ENCODE data around the gene PID1. TPM values are rescaled to one million over a fixed set of nuclear protein-coding genes. Genes with fewer than 3 reads are reported as not detected.

Gene PID1
- total RNA-seq, 1 experiment from 2014 or later = 2.6 TPM

GRCh38 chr2:229193281-229193680, 77.8 kb downstream of the PID1 start:
- DNase-seq (ENCODE audit: low spot score) = no peak
- Mint-ChIP-seq H3K27ac (no peak overlapping the region), H3K4me1 (no peaks in the 10 kb centered on the region), H3K27me3 (ENCODE audit: low read depth) (no peaks in the 10 kb centered on the region), H3K9me3 (peaks cover under 1% of the 10 kb centered on the region; the same call in 1 of the 2 replicates), H3K4me3 (no peak overlapping the region), H3K36me3 (no peaks in the 10 kb centered on the region)
- ChIA-PET POLR2A (no interaction called here), CTCF (no interaction called here)
- no peak for ATAC-seq
- TF ChIP-seq STAT6 (CRISPR knock-in tag; conservative IDR thresholded peaks at IDR 0.05; ENCODE audit: low read depth) (no peak), ZBTB21 (CRISPR knock-in tag; IDR thresholded peaks at IDR 0.05; ENCODE audit: borderline replicate concordance) (no peak), KAT7 (CRISPR knock-in tag; IDR thresholded peaks at IDR 0.05; ENCODE audit: borderline replicate concordance) (no peak), TEAD1 (CRISPR knock-in tag; IDR thresholded peaks at IDR 0.05) (no peak), JUN (CRISPR knock-in tag; IDR thresholded peaks at IDR 0.05) (no peak), SMAD4 (CRISPR knock-in tag; IDR thresholded peaks at IDR 0.05) (no peak), ZNF532 (CRISPR knock-in tag; IDR thresholded peaks at IDR 0.05; ENCODE audit: borderline replicate concordance) (no peak), AR (CRISPR knock-in tag; IDR thresholded peaks at IDR 0.05) (no peak), ZNF396 (CRISPR knock-in tag; IDR thresholded peaks at IDR 0.05; ENCODE audit: borderline replicate concordance) (no peak), ZSCAN18 (CRISPR knock-in tag; IDR thresholded peaks at IDR 0.05) (no peak), NFYB (CRISPR knock-in tag; conservative IDR thresholded peaks at IDR 0.05; ENCODE audit: low read depth) (no peak), USF2 (CRISPR knock-in tag; IDR thresholded peaks at IDR 0.05) (no peak), CREM (CRISPR knock-in tag; IDR thresholded peaks at IDR 0.05) (no peak), OVOL2 (CRISPR knock-in tag; IDR thresholded peaks at IDR 0.05; ENCODE audit: borderline replicate concordance) (no peak), ZNF671 (CRISPR knock-in tag; IDR thresholded peaks at IDR 0.05) (no peak), NFATC4 (CRISPR knock-in tag; IDR thresholded peaks at IDR 0.05) (no peak), FOXJ3 (CRISPR knock-in tag; IDR thresholded peaks at IDR 0.05; ENCODE audit: borderline replicate concordance) (no peak), ZNF232 (CRISPR knock-in tag; IDR thresholded peaks at IDR 0.05) (no peak), FOXP1 (CRISPR knock-in tag; IDR thresholded peaks at IDR 0.05; ENCODE audit: borderline replicate concordance) (no peak)
